Renal cortical epithelial cell (primary cell): Measurements from ENCODE around the gene ENPP1. TPM values are rescaled to one million over a fixed set of nuclear protein-coding genes. Genes with fewer than 3 reads are reported as not detected.
"Not testable (repeated sequence)": the region's sequence is repeated elsewhere in the genome, so short reads cannot be mapped to it uniquely, and the experiment has no call there.

Experiments used
- DNase-seq: peaks from one replicate; pipeline ENCODE4 v3.0.0-alpha.2; 2011; ENCODE audit warnings: low read depth
- total RNA-seq: library from RNA; depleted of rRNA; stranded (reverse); fragments of >200 nt; gene quantifications from 2 replicates; pipeline ENCODE4 v1.2.3, GENCODE V29; 2014

Gene ENPP1
- total RNA-seq, 1 donor from 2014 or later = 6.0 TPM

GRCh38 chr6:131831392-131831791, 23.6 kb downstream of the ENPP1 start:
- peak; percentile 73 for DNase-seq

- DNase-seq = no peak
Observed at GRCh38 chr6:131831886-131832285, 24.1 kb downstream of the ENPP1 start.

- DNase-seq = no peak
Observed at GRCh38 chr6:131832363-131832762, 24.5 kb downstream of the ENPP1 start.

GRCh38 chr6:131838051-131838450, 30.2 kb downstream of the ENPP1 start:
- no peak for DNase-seq

GRCh38 chr6:131839388-131839787, 31.6 kb downstream of the ENPP1 start:
- DNase-seq = no peak

- no peak for DNase-seq
Observed at GRCh38 chr6:131840441-131840840, 32.6 kb downstream of the ENPP1 start.

- DNase-seq = peak; percentile 88
Observed at GRCh38 chr6:131840936-131841583, 33.2 kb downstream of the ENPP1 start.

GRCh38 chr6:131843768-131844167, 35.9 kb downstream of the ENPP1 start:
- DNase-seq = no peak

GRCh38 chr6:131844243-131844841, 36.5 kb downstream of the ENPP1 start:
- DNase-seq = peak; percentile 78

GRCh38 chr6:131846023-131846663, 38.3 kb downstream of the ENPP1 start:
- no peak for DNase-seq

GRCh38 chr6:131846905-131847304, 39.1 kb downstream of the ENPP1 start:
- no peak for DNase-seq

GRCh38 chr6:131849799-131850198, 42.0 kb downstream of the ENPP1 start:
- DNase-seq = no peak

- DNase-seq = no peak
Observed at GRCh38 chr6:131851049-131851769, 43.4 kb downstream of the ENPP1 start.

- DNase-seq = no peak
Observed at GRCh38 chr6:131852200-131852599, 44.4 kb downstream of the ENPP1 start.

GRCh38 chr6:131854803-131855202, 47.0 kb downstream of the ENPP1 start:
- DNase-seq = no peak

- DNase-seq = peak; percentile 84
Observed at GRCh38 chr6:131858765-131859415, 51.1 kb downstream of the ENPP1 start.

- DNase-seq = not testable (repeated sequence)
Observed at GRCh38 chr6:131859658-131860057, 51.8 kb downstream of the ENPP1 start.

- no peak for DNase-seq
Observed at GRCh38 chr6:131861381-131861780, 53.6 kb downstream of the ENPP1 start.

- DNase-seq = no peak
Observed at GRCh38 chr6:131862476-131862875, 54.7 kb downstream of the ENPP1 start.

- no peak for DNase-seq
Observed at GRCh38 chr6:131867744-131868143, 59.9 kb downstream of the ENPP1 start.

GRCh38 chr6:131868836-131869235, 61.0 kb downstream of the ENPP1 start:
- DNase-seq = no peak

GRCh38 chr6:131875647-131876046, 67.8 kb downstream of the ENPP1 start:
- DNase-seq = no peak
